ENCODE results near the gene MRPS35. TPM values are rescaled to one million over a fixed set of nuclear protein-coding genes. Genes with fewer than 3 reads are reported as not detected.

Gene MRPS35
- total RNA-seq, 4 donors from 2014 or later = 27.5 to 50.7 (median 36.8) TPM

DNA sequence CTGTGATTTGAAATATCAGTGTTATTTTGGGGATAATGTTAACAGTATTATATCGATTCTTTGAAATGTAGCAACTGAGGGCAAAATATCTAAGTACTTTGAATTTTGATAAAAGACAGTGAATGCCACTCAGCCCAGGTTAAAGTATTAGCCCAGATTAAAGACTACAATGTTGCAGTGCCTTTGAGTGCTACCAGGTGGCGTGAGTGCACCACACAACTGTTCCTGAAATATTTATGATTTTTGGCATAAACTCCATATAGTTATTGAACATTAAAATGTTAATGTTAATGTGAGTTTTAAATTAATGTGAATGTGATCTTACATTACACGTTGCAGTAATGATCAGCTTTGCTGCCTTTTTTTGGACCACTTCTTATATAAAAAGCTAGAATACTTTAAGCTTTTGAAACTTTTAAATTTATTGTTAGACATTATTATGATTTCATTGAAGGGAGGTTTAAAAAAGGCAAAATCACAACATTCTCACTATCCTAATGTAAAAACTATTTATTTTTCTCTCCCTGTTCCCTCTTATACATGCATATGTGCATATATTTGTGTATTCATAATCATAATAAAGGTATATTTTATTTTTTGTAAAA lies 22.5 kb downstream of the MRPS35 start:
- TF ChIP-seq, protein P1, sequence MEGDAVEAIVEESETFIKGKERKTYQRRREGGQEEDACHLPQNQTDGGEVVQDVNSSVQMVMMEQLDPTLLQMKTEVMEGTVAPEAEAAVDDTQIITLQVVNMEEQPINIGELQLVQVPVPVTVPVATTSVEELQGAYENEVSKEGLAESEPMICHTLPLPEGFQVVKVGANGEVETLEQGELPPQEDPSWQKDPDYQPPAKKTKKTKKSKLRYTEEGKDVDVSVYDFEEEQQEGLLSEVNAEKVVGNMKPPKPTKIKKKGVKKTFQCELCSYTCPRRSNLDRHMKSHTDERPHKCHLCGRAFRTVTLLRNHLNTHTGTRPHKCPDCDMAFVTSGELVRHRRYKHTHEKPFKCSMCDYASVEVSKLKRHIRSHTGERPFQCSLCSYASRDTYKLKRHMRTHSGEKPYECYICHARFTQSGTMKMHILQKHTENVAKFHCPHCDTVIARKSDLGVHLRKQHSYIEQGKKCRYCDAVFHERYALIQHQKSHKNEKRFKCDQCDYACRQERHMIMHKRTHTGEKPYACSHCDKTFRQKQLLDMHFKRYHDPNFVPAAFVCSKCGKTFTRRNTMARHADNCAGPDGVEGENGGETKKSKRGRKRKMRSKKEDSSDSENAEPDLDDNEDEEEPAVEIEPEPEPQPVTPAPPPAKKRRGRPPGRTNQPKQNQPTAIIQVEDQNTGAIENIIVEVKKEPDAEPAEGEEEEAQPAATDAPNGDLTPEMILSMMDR (IDR thresholded peaks at IDR 0.05; ENCODE audit: low read depth) = no peak

DNA sequence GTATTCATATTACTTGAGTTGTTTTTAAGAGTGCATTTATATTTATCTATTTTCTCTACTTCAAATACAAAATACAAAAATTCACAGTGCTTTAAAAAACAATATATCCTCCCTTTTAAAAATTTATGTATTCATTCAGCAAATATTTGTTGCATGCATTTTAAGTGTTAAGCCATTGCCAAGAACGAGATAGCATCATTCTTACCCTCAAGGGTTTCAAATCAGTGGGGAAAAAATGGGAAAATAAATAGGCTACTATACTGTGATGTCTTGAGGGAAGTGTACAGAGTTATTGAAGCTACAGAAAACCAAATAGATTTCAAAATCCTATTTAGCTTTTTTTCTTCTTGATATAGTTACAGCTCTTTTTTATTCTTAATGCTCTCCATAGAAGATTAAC lies 23.2 kb downstream of the MRPS35 start:
- TF ChIP-seq, protein P1 (IDR thresholded peaks at IDR 0.05; ENCODE audit: low read depth) = no peak

DNA sequence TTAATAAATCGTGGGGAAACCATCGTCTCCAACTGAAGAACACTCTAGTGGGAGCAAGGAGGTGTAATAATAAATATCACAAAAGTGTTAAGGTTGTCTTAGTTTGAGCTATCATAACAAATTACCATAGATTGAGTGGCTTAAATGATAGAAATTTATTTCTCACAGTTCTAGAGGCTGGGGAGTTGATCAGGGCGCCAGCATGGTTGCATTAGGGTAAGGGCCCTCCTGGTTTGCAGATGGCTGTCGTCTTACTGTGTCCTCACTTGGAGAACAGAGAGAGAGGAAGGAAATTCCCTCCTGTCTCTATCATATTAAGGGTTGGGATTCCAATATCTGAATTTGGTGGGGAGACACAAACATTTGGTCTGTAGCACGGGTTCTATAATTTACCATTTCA lies 33.0 kb downstream of the MRPS35 start:
- TF ChIP-seq, protein P1 (IDR thresholded peaks at IDR 0.05; ENCODE audit: low read depth) = no peak

DNA sequence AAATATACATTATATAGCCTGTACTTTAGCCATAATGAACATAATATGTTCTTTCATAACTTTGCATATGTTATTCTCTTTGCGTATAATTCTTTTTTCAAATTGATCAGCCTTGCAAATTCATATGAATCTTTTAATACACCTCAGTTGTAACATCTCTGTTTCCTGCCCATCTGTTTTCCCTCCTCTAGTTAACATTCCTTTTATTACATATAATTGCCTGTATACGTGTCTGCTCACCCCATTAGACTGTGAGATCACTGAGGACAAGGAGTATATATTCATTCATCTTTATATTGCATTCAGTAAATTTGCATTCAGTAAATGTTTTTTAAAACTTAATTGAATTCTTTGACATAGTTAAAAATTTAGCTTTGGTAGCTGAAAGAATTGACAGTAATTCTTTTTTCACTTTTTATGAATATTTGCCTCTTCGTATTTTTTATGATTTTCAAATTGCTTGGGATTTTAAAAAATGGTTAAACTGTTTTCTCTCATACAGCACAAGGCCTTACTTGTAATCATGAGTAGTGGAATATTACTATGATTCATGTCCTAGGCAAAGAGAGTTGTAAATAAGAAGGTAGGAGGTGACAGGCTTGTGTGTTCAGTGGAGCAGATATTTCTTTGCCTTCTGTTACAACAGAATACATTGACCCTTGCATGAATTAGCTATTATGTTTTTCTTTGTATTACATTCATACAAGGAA lies 36.6 kb downstream of the MRPS35 start:
- TF ChIP-seq, protein P1 (IDR thresholded peaks at IDR 0.05; ENCODE audit: low read depth) = no peak

DNA sequence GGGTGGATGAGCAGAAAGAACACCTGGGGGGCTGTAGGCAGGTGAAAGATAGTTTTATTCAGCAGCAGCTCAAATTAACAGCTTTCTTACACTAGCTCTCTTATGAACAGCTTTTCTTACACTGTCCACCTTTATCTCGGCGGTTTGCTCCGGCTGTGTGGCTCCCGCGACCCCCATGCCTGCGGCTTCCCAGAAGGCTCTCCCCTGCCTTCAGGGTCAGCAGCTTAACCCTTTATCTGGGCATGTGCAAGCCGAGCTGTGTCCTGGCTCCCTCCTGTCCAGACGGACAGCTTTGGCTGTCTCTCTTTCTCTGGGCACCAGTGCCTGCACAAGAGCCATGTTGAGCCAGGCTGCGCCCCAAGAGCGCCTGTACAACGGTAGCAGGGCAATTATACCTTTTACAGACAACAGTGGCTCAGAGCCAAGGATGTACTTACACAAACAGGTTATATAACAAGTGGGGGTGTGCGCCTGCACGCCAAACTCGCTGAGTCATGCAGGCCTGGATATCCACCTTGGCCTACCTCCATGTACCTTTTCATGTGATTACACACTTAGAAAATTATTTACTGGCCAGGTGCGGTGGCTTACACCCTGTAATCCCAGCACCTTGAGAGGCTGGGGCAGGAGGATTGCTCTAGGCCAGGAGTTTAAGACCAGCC lies 40.9 kb downstream of the MRPS35 start:
- TF ChIP-seq, protein P1 (IDR thresholded peaks at IDR 0.05; ENCODE audit: low read depth) = no peak

DNA sequence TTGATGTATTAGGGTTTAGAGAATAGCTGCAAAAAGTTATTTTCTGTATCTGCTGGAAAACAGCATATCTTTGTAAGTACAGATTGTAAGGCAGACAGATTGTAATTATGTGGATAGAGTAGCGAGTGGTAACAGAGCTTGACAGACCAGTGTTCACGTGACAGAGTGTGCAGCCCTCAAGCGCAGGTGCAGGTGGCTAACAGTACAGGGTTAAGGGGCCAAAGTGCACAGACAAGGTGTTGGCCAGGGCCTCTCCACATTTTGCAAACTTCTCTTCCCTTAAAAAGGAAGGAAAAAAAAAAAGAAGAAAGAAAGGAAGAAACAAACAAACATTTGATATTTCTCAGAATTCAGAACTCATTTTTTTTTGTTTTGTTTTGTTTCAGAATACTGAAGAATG lies 44.2 kb downstream of the MRPS35 start:
- TF ChIP-seq, protein P1 (IDR thresholded peaks at IDR 0.05; ENCODE audit: low read depth) = no peak

DNA sequence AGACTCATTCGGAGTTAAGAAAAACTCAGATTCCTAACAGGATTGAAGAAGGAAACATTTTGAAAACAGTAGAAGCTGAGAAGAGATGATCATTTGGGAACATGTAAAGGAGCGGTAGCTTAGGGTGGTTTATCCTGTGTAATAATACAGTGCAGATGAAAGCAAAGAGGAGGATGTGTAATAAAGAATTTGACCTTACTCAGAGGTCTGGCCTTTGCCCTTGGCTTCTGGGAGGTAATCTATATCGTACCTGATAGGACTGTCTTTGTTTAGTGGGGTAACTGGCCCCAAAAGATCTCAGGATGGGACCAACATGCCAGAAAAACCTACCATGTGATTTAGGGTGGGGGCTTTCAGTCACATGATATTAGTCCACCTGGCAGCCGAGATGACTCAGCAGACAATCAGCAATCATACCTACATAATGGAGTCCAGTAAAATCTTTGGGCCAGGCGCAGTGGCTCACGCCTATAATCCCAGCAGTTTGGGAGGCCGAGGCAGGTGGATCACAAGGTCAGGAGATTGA lies 46.1 kb downstream of the MRPS35 start:
- TF ChIP-seq, protein P1 (IDR thresholded peaks at IDR 0.05; ENCODE audit: low read depth) = no peak
